Stimulated activated CD4-positive, alpha-beta T cell treated with anti-CD3 and anti-CD28 coated beads, Interleukin-2, amount 100 ng/mL, for 4 hours (primary cell): Measurements from ENCODE around the gene TMEM50B.
A peak's percentile ranks its signal among the peaks of the same experiment; 100 is the strongest.
"Not testable (repeated sequence)": the region's sequence is repeated elsewhere in the genome, so short reads cannot be mapped to it uniquely, and the experiment has no call there.

Experiments used
- DNase-seq: peaks from one replicate; pipeline ENCODE4 v3.0.0-alpha.2; 2020; ENCODE audit warnings: low read depth

TMEM50B gene

GRCh38 chr21:33428669-33429068, 51.1 kb downstream of the TMEM50B start:
- DNase-seq: no peak

DNA sequence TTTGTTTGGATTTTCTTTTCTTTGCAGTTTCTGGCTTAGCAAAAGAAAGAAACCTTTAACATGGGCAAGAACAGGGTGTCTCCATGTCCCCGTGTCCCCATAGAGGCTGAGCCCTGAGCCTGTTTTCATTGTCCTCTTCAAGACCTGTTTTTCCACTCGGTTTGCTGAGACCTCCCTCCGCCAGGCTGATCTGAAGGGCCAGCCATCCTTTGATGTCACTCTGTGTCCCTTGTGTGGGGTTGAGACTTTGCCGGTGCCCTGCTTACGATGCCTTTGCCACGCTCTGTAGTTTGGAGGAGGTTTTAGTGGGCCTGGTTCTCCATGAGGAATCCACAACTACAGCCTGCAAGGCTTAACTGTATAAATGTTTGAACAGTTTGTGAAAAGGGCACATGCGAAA, 52.7 kb downstream of the TMEM50B start:
- DNase-seq: no peak

DNA sequence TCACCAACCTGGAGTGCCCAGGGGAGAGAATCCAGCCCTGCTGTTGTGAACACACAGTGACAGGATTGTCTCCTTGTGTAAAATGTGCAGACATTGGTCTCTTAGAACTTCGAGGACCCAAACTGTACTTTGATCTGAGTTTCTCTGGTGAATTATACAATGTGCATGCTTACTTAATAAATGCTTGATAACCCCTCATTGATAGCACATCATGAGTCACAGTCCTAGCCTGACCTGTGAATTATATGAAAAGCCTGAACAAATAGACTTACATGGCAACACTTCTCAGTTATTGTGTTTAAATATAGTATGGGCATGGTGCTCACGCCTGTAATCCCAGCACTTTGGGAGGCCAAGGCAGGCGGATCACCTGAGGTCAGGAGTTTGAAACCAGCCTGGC, 53.9 kb downstream of the TMEM50B start:
- no peak for DNase-seq

- no peak for DNase-seq
Observed at GRCh38 chr21:33424214-33424613, 55.6 kb downstream of the TMEM50B start.

- DNase-seq: no peak
Observed at GRCh38 chr21:33421713-33422393, 57.9 kb downstream of the TMEM50B start.

GRCh38 chr21:33419538-33420123, 60.1 kb downstream of the TMEM50B start:
- DNase-seq: no peak

- DNase-seq: no peak
Observed at GRCh38 chr21:33418691-33419090, 61.1 kb downstream of the TMEM50B start.

DNA sequence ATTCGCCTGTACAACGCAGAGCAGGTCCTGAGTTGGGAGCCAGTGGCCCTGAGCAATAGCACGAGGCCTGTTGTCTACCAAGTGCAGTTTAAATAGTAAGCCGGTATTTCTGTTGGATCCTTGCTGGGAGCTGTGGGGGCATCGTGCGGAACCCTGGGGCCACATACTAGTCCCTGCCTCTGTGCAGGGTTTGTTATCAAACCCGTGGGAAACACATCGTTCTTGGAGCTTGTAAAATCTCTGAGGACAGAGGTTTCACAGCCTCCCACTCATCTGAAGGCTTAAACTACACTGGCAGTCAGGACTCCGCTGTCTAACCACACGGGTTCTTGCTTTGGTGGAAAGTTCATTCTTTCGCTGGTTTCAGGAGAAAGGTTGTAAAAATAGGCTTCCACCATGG, 64.8 kb downstream of the TMEM50B start:
- DNase-seq: no peak

- DNase-seq: no peak
Observed at GRCh38 chr21:33414068-33414467, 65.7 kb downstream of the TMEM50B start.

DNA sequence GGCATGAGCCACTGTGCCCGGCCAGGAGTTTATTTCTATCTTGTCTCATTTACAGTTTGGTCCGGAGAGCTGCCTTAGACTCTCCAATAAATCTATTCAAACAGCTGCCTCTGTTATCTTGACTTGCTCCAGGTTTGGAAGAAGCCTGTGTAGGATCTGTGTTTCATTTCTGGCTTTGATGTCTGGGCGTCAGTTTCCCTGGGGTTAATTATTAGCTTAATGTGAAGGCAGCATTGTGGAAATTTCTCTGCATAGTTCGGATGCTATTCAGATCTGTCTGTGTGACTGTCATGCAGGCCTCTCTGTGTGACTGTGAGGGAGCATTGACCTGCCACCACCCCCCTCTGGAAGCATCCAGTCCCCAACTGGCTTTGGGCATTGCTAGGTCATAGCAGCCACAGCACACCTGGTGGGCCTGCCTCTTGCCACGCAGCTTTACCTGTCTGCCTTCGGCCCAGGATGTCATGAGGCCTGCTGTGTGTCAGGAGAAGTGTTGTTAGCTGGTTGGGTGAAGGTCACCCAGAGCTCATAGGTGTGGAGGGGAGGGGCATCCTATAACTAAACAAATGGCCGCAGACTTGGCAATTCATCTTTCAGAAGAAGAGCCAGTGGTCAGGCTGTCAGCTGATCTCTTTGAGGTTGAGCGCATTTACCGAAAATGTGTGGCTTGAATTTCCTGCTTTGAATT, 66.8 kb downstream of the TMEM50B start:
- no peak for DNase-seq

DNA sequence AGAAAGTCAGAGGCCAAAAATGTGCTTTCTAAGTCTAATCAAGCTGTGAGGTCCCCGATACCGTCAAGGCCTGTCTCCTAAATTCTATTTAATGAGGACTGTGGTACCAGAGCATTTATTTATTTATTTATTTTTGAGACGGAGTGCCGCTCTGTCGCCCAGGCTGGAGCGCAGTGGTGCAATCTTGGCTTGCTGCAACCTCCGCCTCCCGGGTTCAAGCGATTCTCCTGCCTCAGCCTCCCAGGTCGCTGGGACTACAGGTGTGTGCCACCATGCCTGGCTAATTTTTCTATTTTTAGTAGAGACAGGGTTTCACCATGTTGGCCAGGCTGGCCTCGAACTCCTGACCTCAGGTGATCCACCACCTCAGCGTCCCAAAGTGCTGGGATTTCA, 67.3 kb downstream of the TMEM50B start:
- not testable (repeated sequence) for DNase-seq

DNA sequence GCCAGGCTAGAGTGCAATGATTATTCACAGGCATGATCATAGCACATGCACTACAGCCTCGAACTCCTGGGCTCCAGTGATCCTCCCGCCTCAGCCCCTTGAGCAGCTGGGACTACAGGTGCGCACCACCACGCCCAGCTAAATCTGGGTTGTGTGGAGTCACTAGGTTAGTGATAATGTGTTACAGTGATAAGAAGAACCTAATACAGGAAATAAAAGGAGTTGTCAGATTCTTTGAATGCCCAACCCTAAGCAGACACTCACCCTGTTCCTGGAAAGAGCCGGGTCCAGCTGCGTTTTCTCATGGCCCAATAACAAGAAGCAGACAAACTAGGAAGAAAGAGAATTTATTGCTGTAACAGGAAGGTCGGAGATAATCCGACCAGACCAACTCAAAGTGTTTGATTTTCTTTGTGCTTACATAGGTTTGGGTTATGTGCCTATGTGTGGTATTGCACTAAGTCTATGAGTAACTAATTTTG, 67.8 kb downstream of the TMEM50B start:
- DNase-seq: no peak

DNA sequence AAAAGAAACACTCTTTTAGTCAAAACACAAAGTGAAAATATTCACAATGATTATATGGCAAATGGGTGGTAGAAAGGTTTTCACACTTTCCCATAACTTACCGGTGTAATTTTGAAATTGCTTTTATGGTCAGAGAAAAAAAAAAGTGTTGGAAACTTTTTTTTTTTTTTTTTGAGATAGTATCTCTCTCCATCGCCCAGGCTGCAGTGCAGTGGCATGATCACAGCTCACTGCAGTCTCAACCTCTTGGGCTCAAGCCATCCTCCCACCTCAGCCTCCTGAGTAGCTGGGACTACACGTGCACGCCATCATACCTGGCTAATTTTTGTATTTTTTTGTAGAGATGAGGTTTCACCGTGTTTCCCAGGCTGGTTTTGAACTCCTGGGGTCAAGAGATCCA, 73.3 kb downstream of the TMEM50B start:
- DNase-seq: no peak

GRCh38 chr21:33403786-33404585, 75.8 kb downstream of the TMEM50B start:
- DNase-seq: peak; percentile 19

DNA sequence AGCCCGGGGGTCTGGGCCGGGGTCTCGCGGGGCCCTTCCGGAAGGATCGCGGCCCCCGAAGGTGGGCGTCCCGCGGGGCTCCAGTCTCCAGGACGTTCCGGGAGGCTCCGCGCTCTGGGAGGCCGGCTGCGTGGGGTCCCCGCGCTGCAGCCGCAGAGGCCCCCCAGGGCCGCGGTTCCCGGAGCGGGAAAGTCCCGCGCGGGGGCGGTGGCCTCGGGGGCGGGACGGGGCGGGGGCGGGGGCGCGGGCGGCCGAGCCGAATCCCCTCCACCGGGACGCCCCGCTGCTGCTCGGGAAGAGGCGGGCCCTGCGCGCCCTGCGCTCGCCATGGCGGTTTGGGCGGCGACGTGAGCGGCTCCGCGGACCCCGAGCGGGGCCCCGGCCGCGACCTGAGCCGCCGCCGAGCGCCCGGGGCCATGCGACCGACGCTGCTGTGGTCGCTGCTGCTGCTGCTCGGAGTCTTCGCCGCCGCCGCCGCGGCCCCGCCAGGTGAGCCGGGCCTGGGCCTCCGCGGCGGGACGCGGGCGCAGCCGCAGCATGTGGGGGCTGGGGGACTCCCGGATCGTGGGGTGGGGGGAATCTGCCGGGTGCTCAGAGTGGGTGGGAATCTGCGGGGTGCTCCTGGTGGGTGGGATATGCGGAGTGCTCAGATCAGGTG, 76.5 kb downstream of the TMEM50B start, which contains the start of gene IFNGR2:
IFNGR2 (plus strand) TSS at position 286 of the 658 bp plus-strand sequence; CDS start at position 417, 131 bp downstream.
- peak; percentile 59 for DNase-seq

GRCh38 chr21:33402001-33402979, 77.5 kb downstream of the TMEM50B start:
- DNase-seq: no peak

DNA sequence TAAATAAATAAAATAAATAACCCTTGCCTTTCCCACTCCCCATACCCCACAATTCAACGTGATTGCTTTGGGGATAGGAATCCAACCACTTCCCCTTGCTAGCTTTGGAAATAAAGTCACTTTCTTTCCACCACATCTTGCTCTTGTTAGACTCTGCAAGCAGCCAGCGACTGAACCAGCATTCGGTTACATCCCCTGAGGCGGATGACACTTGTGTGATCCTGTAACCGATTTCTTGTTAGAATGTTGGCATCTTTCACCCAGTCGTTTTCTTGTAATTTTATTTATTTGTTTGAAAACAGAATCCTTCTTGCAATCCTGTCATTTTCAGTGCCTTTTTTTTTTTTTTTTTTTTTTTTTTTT, 78.2 kb downstream of the TMEM50B start:
- no peak for DNase-seq
